HepG2 (cell line): ENCODE data around the gene CAMTA1. TPM values are rescaled to one million over a fixed set of nuclear protein-coding genes. Genes with fewer than 3 reads are reported as not detected.

Experiments used
- ATAC-seq: fragments of 200-7000 bp; cut with Tn5 transposase; 3 replicates; pipeline ENCODE4 v1.9.1; 2020; ENCODE audit warnings: mild to moderate bottlenecking, moderate library complexity
- BruUV-seq: library from RNA; stranded (reverse); fragments of 400-500 nt; replicated peaks from 2 replicates; lab custom pipeline; 2021; lab: Mats Ljungman, UMichigan
- CTCF ChIA-PET: fragments of 300-600 bp; formaldehyde crosslinking; extraction: SDS; loops from one replicate; lab custom pipeline; 2021; ENCODE audit warnings: low total read pairs, inconsistent platforms, low intra/inter-chr PET ratio; lab: Yijun Ruan, JAX
- POLR2A ChIA-PET: fragments of 350-600 bp; sonication (Branson Sonifier 250); formaldehyde crosslinking; loops from one replicate; lab custom pipeline; 2020; ENCODE audit warnings: antibody characterized with exemption, inconsistent platforms; lab: Yijun Ruan, JAX
- DNase-seq: peaks from one replicate; pipeline ENCODE4 v3.0.0-alpha.2; 2015; ENCODE audit warnings: low spot score
- FAIRE-seq: peaks from 3 replicates; lab custom pipeline; 2011; peaks lifted over from hg19 to GRCh38; lab: Jason Lieb, UNC
- H2AFZ ChIP-seq: one replicate; pipeline ENCODE4 v1.6.1; 2011; ENCODE audit warnings: low read length, inconsistent platforms
- H3K27ac ChIP-seq: fragments of 300-600 bp; 3 replicates; pipeline ENCODE4 v1.8.0; 2011; ENCODE audit warnings: mixed run types, mild to moderate bottlenecking, mixed read lengths, low read length, inconsistent platforms; ENCODE audit not compliant: insufficient read depth; ENCODE audit errors: extremely low read length
- H3K27me3 ChIP-seq, 2 experiments: fragments of 200-600 bp in 1 of 2; 2 replicates in 1 of 2; 3 replicates in 1 of 2; pipeline versions ENCODE4 v1.6.0 to v1.8.0; 2011; ENCODE audit warnings: low read length in 2 of 2, mild to moderate bottlenecking in 2 of 2, moderate library complexity in 2 of 2, inconsistent platforms in 1 of 2; ENCODE audit not compliant: insufficient read depth in 2 of 2, control insufficient read depth in 1 of 2
- H3K36me3 ChIP-seq, 2 experiments: fragments of 200-600 bp in 1 of 2; replicated peaks in 1 of 2; 2 replicates in 1 of 2; 3 replicates in 1 of 2; pipeline versions ENCODE4 v1.5.1 to v1.8.0; 2011; ENCODE audit warnings: low read length in 2 of 2, inconsistent platforms in 1 of 2; ENCODE audit not compliant: insufficient read depth in 2 of 2, control insufficient read depth in 1 of 2
- H3K4me1 ChIP-seq: 2 replicates; pipeline ENCODE4 v1.5.1; 2012; ENCODE audit warnings: low read length, inconsistent platforms; ENCODE audit not compliant: insufficient read depth
- H3K4me2 ChIP-seq: 2 replicates; pipeline ENCODE4 v1.6.0; 2011; ENCODE audit warnings: low read depth, low read length, inconsistent platforms
- H3K4me3 ChIP-seq, 3 experiments: fragments of 200-600 bp in 1 of 3; sonication (generic), shearing (Covaris generic) in 1 of 3; replicated peaks in 1 of 3; 2 replicates each; pipeline ENCODE4 v1.5.1; 2011 to 2016; ENCODE audit warnings: low read length in 3 of 3, inconsistent platforms in 2 of 3, low read depth in 2 of 3, mild to moderate bottlenecking in 2 of 3, control low read depth in 1 of 3, mixed read lengths in 1 of 3; ENCODE audit not compliant: insufficient read depth in 1 of 3
- H3K79me2 ChIP-seq: one replicate; pipeline ENCODE4 v1.6.1; 2011; ENCODE audit warnings: low read length, inconsistent platforms; ENCODE audit not compliant: insufficient read depth
- H3K9ac ChIP-seq: 2 replicates; pipeline ENCODE4 v1.6.0; 2011; ENCODE audit warnings: mild to moderate bottlenecking, low read depth, low read length, inconsistent platforms; ENCODE audit not compliant: insufficient read depth
- H3K9me3 ChIP-seq: 2 replicates; pipeline ENCODE4 v1.5.1; 2012; ENCODE audit warnings: mild to moderate bottlenecking, low read length
- H4K20me1 ChIP-seq: 2 replicates; pipeline ENCODE4 v1.6.0; 2011; ENCODE audit warnings: inconsistent platforms, mild to moderate bottlenecking, low read length, moderate library complexity; ENCODE audit not compliant: insufficient read depth
- BCLAF1 ChIP-seq: fragments of 450-650 bp; IDR thresholded peaks from 2 replicates; pipeline ENCODE4 v1.6.1; 2017; ENCODE audit warnings: mild to moderate bottlenecking
- GTF3A ChIP-seq: sonication (generic); formaldehyde crosslinking; conservative IDR thresholded peaks from 2 replicates; pipeline ENCODE4 v1.4.0; 2020; ENCODE audit warnings: mild to moderate bottlenecking, missing genetic modification reagents
- MED1 ChIP-seq: sonication (generic); formaldehyde crosslinking; IDR thresholded peaks from 2 replicates; pipeline ENCODE4 v1.4.0; 2020; ENCODE audit warnings: missing genetic modification reagents
- SMAD9 ChIP-seq: sonication (generic); formaldehyde crosslinking; IDR thresholded peaks from 2 replicates; pipeline ENCODE4 v1.5.1; 2020; ENCODE audit warnings: mild to moderate bottlenecking, missing genetic modification reagents
- ZNF33A ChIP-seq: sonication (generic); formaldehyde crosslinking; IDR thresholded peaks from 2 replicates; pipeline ENCODE4 v1.5.1; 2020; ENCODE audit warnings: missing genetic modification reagents, mild to moderate bottlenecking, moderate library complexity, borderline replicate concordance
- ZNF460 ChIP-seq: sonication (generic); formaldehyde crosslinking; IDR thresholded peaks from 2 replicates; pipeline ENCODE4 v1.5.1; 2020; ENCODE audit warnings: missing genetic modification reagents, mild to moderate bottlenecking, borderline replicate concordance
- ZNF607 ChIP-seq: sonication (generic); formaldehyde crosslinking; IDR thresholded peaks from 2 replicates; pipeline ENCODE4 v1.5.1; 2020; ENCODE audit warnings: missing genetic modification reagents, mild to moderate bottlenecking, borderline replicate concordance
- WGBS: methylation state at CpG from one replicate; pipeline ENCODE4 v1.1.6; 2017; ENCODE audit warnings: low lambda C conversion rate; 5-methylcytosine and 5-hydroxymethylcytosine counted together
- in situ Hi-C: cut with HindIII; loops from 2 replicates; pipeline ENCODE4 v1.10.0; 2017; ENCODE audit warnings: low pct_unique_long_range_greater_than_20kb; ENCODE audit not compliant: extremely low pct_ligation_motif_present
- intact Hi-C: fragments of 100-400 bp; cut with micrococcal nuclease; formaldehyde crosslinking; loops from one replicate; pipeline ENCODE4 v1.10.0; 2022; ENCODE audit not compliant: unreplicated experiment
- polyA plus RNA-seq, 8 experiments: library from polyadenylated mRNA; depleted of rRNA in 3 of 8; stranded (reverse) in 7 of 8; unstranded in 1 of 8; fragments of >200 nt; fragmentation: Illumina TruSeq in 4 of 8; extraction: Trizol in 4 of 8; gene quantifications; 2 replicates each; pipeline versions ENCODE4 v1.2.1 to v1.2.3, GENCODE V29; 2011 to 2016; ENCODE audit warnings: low read depth in 4 of 8, missing spikeins in 1 of 8, mixed read lengths in 1 of 8; ENCODE audit not compliant: insufficient read depth in 1 of 8
- total RNA-seq, 5 experiments: library from RNA; depleted of rRNA; stranded (reverse); fragments of >200 nt; fragmentation: Illumina TruSeq; extraction: Trizol; gene quantifications; 2 replicates each; pipeline ENCODE4 v1.2.3, GENCODE V29; 2016; ENCODE audit warnings: low read depth in 1 of 5
- TF ChIP-seq, protein P1 (sequence below): sonication (generic); formaldehyde crosslinking; IDR thresholded peaks from 2 replicates; pipeline ENCODE4 v1.5.0; 2020; ENCODE audit warnings: missing genetic modification reagents, mild to moderate bottlenecking, borderline replicate concordance

The CAMTA1 gene
- total and polyA plus RNA-seq, 2 of the 13 experiments (the other 11 are each of a cell fraction or from before 2014, with no cell fraction given), result 25.0 to 36.4 TPM

DNA sequence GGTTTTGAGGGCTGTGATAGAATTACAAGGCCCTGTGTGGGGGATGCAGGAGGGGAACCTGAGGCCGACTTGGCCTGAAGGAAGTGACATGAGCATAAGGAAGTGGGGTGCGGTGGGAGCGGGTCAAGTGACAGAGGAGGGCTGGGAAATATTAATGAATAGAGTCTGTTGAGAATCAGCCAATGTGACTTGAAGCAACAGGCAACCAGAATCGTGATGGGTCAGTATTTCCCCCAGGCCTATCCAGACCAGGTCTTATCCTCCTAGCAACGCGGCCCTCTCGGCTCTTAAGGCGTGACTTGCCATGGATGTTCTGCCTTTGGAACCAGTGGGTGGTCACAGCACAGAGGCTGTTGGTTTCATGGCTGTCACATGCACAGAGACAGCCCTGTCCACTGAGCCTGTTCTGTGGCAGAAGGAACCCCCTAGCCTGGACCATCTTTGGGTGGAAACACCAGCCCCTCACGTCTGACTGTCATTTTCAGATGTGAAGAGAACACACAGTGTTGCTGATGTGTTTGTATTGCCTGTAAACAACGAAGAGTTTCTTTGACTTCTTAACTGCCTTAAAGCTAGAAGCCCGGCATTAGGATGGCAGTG, 468.8 kb downstream of the CAMTA1 start:
- POLR2A ChIA-PET, result no interaction called here
- H3K79me2 ChIP-seq, result no peaks in the 10 kb centered on the region

More for the DNA sequence above, 468.8 kb downstream of the CAMTA1 start:
- Histone ChIP-seq H3K27me3 (peaks cover 0 to 46% of the 10 kb centered on the region in 2 experiments), H3K9me3 (no peaks in the 10 kb centered on the region), H3K4me3 (no peak overlapping the region), H2AFZ (no peak overlapping the region), H3K9ac (no peak overlapping the region), H3K36me3 (no peaks in the 10 kb centered on the region), H3K4me2 (no peak overlapping the region), H3K27ac (no peak overlapping the region), H3K4me1 (no peaks in the 10 kb centered on the region), H4K20me1 (no peaks in the 10 kb centered on the region)
- no peak for TF ChIP-seq ZNF33A (CRISPR knock-in tag)
- no peak for TF ChIP-seq ZNF460 (CRISPR knock-in tag)
- TF ChIP-seq MED1 (CRISPR knock-in tag), result no peak
- no peak for TF ChIP-seq GTF3A (CRISPR knock-in tag)
- TF ChIP-seq, protein P1, sequence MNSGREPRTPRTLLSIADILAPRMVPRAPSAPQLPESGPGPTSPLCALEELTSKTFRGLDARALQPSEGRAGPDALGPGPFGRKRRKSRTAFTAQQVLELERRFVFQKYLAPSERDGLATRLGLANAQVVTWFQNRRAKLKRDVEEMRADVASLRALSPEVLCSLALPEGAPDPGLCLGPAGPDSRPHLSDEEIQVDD (CRISPR knock-in tag), result no peak
- no peak for TF ChIP-seq BCLAF1
- TF ChIP-seq ZNF607 (CRISPR knock-in tag), result no peak
- TF ChIP-seq SMAD9 (CRISPR knock-in tag), result no peak
- in situ Hi-C loops, result no loop called here
- no TSS peak for BruUV-seq
- DNase-seq (no peak), FAIRE-seq (no peak), ATAC-seq (no peak)
- intact Hi-C loops, result no loop called here
- 24% methylated on average over 8 of the region's 11 CpGs for WGBS
- CTCF ChIA-PET, result no interaction called here
